ENCODE measurements around the gene COPS9. TPM values are rescaled to one million over a fixed set of nuclear protein-coding genes. Genes with fewer than 3 reads are reported as not detected.

COPS9 gene
- total and polyA plus RNA-seq, 2 experiments from 2014 or later: 91.7 to 629 TPM

GRCh38 chr2:240165661-240166060 is 29.6 kb upstream of the COPS9 start:
- Histone ChIP-seq H3F3A (replicated peaks; ENCODE audit: low read depth) (peaks cover 7% of the 10 kb centered on the region), H4K20me1 (replicated peaks; ENCODE audit: insufficient read depth) (no peaks in the 10 kb centered on the region), H3K4me1 (ENCODE audit: insufficient read depth) (no peaks in the 10 kb centered on the region), H3K4me2 (no peak overlapping the region), H3K36me3 (ENCODE audit: insufficient read depth) (no peaks in the 10 kb centered on the region), H3K9me2 (ENCODE audit: insufficient read depth) (no peaks in the 10 kb centered on the region), H3K27me3 (ENCODE audit: insufficient read depth) (no peaks in the 10 kb centered on the region), H3K79me2 (replicated peaks; ENCODE audit: insufficient read depth) (no peaks in the 10 kb centered on the region), H3K27ac (ENCODE audit: low read depth) (no peak overlapping the region), H2AFZ (no peak overlapping the region), H3K4me3 (no peak overlapping the region)
- peaks cover 7% of the 10 kb centered on the region for H3K27me3 Mint-ChIP-seq (ENCODE audit: insufficient read depth, low read depth, poor library complexity)
- no peak for DNase-seq (ENCODE audit: low spot score)
- H3K4me1 Mint-ChIP-seq: no peaks in the 10 kb centered on the region
- no peak overlapping the region for H3K27ac Mint-ChIP-seq
- H3K9me3 Mint-ChIP-seq: peaks cover 5% of the 10 kb centered on the region
- TF ChIP-seq ZNF114 (CRISPR knock-in tag; IDR thresholded peaks at IDR 0.05) (no peak), CTCF (conservative IDR thresholded peaks at IDR 0.05; ENCODE audit: low read depth in 2 of 2) (no peak), EZH2phosphoT487 (IDR thresholded peaks at IDR 0.05; ENCODE audit: unreplicated experiment) (no peak), ZNF331 (CRISPR knock-in tag; IDR thresholded peaks at IDR 0.05; ENCODE audit: low read depth) (no peak), ETS1 (IDR thresholded peaks at IDR 0.05) (no peak), STAT1 (IDR thresholded peaks at IDR 0.05; ENCODE audit: unreplicated experiment) (no peak), EZH2 (IDR thresholded peaks at IDR 0.05; ENCODE audit: low read depth, unreplicated experiment) (no peak), POLR2AphosphoS5 (IDR thresholded peaks at IDR 0.05; ENCODE audit: low read depth) (no peak), ZNF462 (CRISPR knock-in tag; IDR thresholded peaks at IDR 0.05) (no peak), CREB1 (CRISPR knock-in tag; IDR thresholded peaks at IDR 0.05; ENCODE audit: low read depth) (no peak), NANOG (IDR thresholded peaks at IDR 0.05; ENCODE audit: borderline replicate concordance) (no peak), JUNB (IDR thresholded peaks at IDR 0.05; ENCODE audit: unreplicated experiment) (no peak)
- TF ChIP-seq, protein P1, sequence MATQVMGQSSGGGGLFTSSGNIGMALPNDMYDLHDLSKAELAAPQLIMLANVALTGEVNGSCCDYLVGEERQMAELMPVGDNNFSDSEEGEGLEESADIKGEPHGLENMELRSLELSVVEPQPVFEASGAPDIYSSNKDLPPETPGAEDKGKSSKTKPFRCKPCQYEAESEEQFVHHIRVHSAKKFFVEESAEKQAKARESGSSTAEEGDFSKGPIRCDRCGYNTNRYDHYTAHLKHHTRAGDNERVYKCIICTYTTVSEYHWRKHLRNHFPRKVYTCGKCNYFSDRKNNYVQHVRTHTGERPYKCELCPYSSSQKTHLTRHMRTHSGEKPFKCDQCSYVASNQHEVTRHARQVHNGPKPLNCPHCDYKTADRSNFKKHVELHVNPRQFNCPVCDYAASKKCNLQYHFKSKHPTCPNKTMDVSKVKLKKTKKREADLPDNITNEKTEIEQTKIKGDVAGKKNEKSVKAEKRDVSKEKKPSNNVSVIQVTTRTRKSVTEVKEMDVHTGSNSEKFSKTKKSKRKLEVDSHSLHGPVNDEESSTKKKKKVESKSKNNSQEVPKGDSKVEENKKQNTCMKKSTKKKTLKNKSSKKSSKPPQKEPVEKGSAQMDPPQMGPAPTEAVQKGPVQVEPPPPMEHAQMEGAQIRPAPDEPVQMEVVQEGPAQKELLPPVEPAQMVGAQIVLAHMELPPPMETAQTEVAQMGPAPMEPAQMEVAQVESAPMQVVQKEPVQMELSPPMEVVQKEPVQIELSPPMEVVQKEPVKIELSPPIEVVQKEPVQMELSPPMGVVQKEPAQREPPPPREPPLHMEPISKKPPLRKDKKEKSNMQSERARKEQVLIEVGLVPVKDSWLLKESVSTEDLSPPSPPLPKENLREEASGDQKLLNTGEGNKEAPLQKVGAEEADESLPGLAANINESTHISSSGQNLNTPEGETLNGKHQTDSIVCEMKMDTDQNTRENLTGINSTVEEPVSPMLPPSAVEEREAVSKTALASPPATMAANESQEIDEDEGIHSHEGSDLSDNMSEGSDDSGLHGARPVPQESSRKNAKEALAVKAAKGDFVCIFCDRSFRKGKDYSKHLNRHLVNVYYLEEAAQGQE (IDR thresholded peaks at IDR 0.05; ENCODE audit: unreplicated experiment): no peak
- no peak overlapping the region for H3K4me3 Mint-ChIP-seq
- H3K36me3 Mint-ChIP-seq (ENCODE audit: low read depth): no peaks in the 10 kb centered on the region
- ATAC-seq: no peak

Data from GM23338 (cell line).